Measurements from ENCODE around the gene DGKD.

- no peak for TF ChIP-seq CTCF (IDR thresholded peaks at IDR 0.05; ENCODE audit: insufficient read depth, low read length, poor library complexity, severe bottlenecking)
- TF ChIP-seq EZH2phosphoT487 (conservative IDR thresholded peaks at IDR 0.05; ENCODE audit: low read length), result no peak
Measured at GRCh38 chr2:233487748-233488345, 133.6 kb downstream of the DGKD start.
